GM21423 (cell line): ENCODE measurements around the gene WNK2.

Experiments used
- ATAC-seq: cut with Tn5 transposase; IDR thresholded peaks from one replicate; pipeline ENCODE4 v1.9.1; 2021; ENCODE audit warnings: mild to moderate bottlenecking, moderate library complexity; ENCODE audit not compliant: unreplicated experiment

Gene WNK2

GRCh38 chr9:93290495-93291434 lies 106.8 kb downstream of the WNK2 start:
- no peak for ATAC-seq

- no peak for ATAC-seq
These were observed 107.8 kb downstream of the WNK2 start for GRCh38 chr9:93291536-93292287.

GRCh38 chr9:93292288-93292615 lies 108.3 kb downstream of the WNK2 start:
- ATAC-seq, result no peak

- ATAC-seq, result no peak
These were observed 108.9 kb downstream of the WNK2 start for GRCh38 chr9:93292664-93293328.

- ATAC-seq, result no peak
These were observed 110.1 kb downstream of the WNK2 start for GRCh38 chr9:93294011-93294410.

GRCh38 chr9:93295031-93295430 lies 111.1 kb downstream of the WNK2 start:
- ATAC-seq, result no peak

- no peak for ATAC-seq
These were observed 111.6 kb downstream of the WNK2 start for GRCh38 chr9:93295456-93296076.

- ATAC-seq, result no peak
These were observed 113.0 kb downstream of the WNK2 start for GRCh38 chr9:93296889-93297480.

- ATAC-seq, result no peak
These were observed 113.9 kb downstream of the WNK2 start for GRCh38 chr9:93297659-93298497.

GRCh38 chr9:93298498-93299417 lies 114.8 kb downstream of the WNK2 start:
- no peak for ATAC-seq

GRCh38 chr9:93299418-93300174 lies 115.7 kb downstream of the WNK2 start:
- no peak for ATAC-seq

- no peak for ATAC-seq
These were observed 116.2 kb downstream of the WNK2 start for GRCh38 chr9:93300175-93300572.

- no peak for ATAC-seq
These were observed 116.7 kb downstream of the WNK2 start for GRCh38 chr9:93300585-93301081.

- no peak for ATAC-seq
These were observed 117.4 kb downstream of the WNK2 start for GRCh38 chr9:93301291-93301811.

GRCh38 chr9:93301911-93302541 lies 118.1 kb downstream of the WNK2 start:
- no peak for ATAC-seq

- no peak for ATAC-seq
These were observed 118.8 kb downstream of the WNK2 start for GRCh38 chr9:93302586-93303257.
